ENCODE measurements around the gene TLX3.
A peak's percentile ranks its signal among the peaks of the same experiment; 100 is the strongest.

Gene TLX3

GRCh38 chr5:171306781-171307591 lies 2.1 kb upstream of the TLX3 start:
- no peak for TF ChIP-seq CTCF (IDR thresholded peaks at IDR 0.05; ENCODE audit: low read depth, low read length)
- H3K4me3 ChIP-seq (ENCODE audit: low read depth, low read length) = no peak overlapping the region

GRCh38 chr5:171307789-171308452 lies 1.1 kb upstream of the TLX3 start:
- no peak for TF ChIP-seq CTCF (IDR thresholded peaks at IDR 0.05; ENCODE audit: low read depth, low read length)
- no peak overlapping the region for H3K4me3 ChIP-seq (ENCODE audit: low read depth, low read length)

GRCh38 chr5:171309276-171310211 lies 496 bp downstream of the TLX3 start:
- no peak overlapping the region for H3K4me3 ChIP-seq (ENCODE audit: low read depth, low read length)
- no peak for TF ChIP-seq CTCF (IDR thresholded peaks at IDR 0.05; ENCODE audit: low read depth, low read length)

- peak; percentile 10; the same call in 1 of the 2 replicates for TF ChIP-seq CTCF (IDR thresholded peaks at IDR 0.05; ENCODE audit: low read depth, low read length)
- no peak overlapping the region for H3K4me3 ChIP-seq (ENCODE audit: low read depth, low read length)
These were observed 1.3 kb downstream of the TLX3 start for GRCh38 chr5:171310212-171310818.

GRCh38 chr5:171310819-171311321 lies 1.8 kb downstream of the TLX3 start:
- H3K4me3 ChIP-seq (ENCODE audit: low read depth, low read length) = peak overlapping the region; percentile 29
- no peak for TF ChIP-seq CTCF (IDR thresholded peaks at IDR 0.05; ENCODE audit: low read depth, low read length)

- no peak for TF ChIP-seq CTCF (IDR thresholded peaks at IDR 0.05; ENCODE audit: low read depth, low read length)
- H3K4me3 ChIP-seq (ENCODE audit: low read depth, low read length) = peak overlapping the region; percentile 29; the same call in 1 of the 2 replicates
These were observed 2.5 kb downstream of the TLX3 start for GRCh38 chr5:171311322-171312077.
